NCI-H526 (cell line): Measurements from ENCODE around the gene OPN3.

ENCODE experiments used
- DNase-seq, 2 experiments: peaks; one replicate each; lab custom pipeline; 2025; lab: John Stamatoyannopoulos, UW

Gene OPN3

GRCh38 chr1:241589521-241589920, 50.6 kb downstream of the OPN3 start:
- DNase-seq: no peak

GRCh38 chr1:241586905-241587512, 53.2 kb downstream of the OPN3 start:
- no peak for DNase-seq

- DNase-seq: no peak
Observed at GRCh38 chr1:241582921-241583321, 57.2 kb downstream of the OPN3 start.

GRCh38 chr1:241579434-241579833, 60.7 kb downstream of the OPN3 start:
- DNase-seq: no peak

- DNase-seq: no peak
Observed at GRCh38 chr1:241574154-241574553, 66.0 kb downstream of the OPN3 start.

- DNase-seq: no peak
Observed at GRCh38 chr1:241569848-241570247, 70.3 kb downstream of the OPN3 start.

GRCh38 chr1:241560849-241561187, 79.4 kb downstream of the OPN3 start:
- DNase-seq: no peak

GRCh38 chr1:241560146-241560848, 79.9 kb downstream of the OPN3 start:
- no peak for DNase-seq

GRCh38 chr1:241557551-241558193, 82.5 kb downstream of the OPN3 start:
- DNase-seq: no peak

- no peak for DNase-seq
Observed at GRCh38 chr1:241557031-241557430, 83.1 kb downstream of the OPN3 start.

- DNase-seq: no peak
Observed at GRCh38 chr1:241555526-241555925, 84.6 kb downstream of the OPN3 start.

- no peak for DNase-seq
Observed at GRCh38 chr1:241553886-241554592, 86.1 kb downstream of the OPN3 start.

GRCh38 chr1:241551759-241552638, 88.2 kb downstream of the OPN3 start:
- no peak for DNase-seq

- no peak for DNase-seq
Observed at GRCh38 chr1:241550318-241550717, 89.9 kb downstream of the OPN3 start.

- no peak for DNase-seq
Observed at GRCh38 chr1:241548008-241548407, 92.2 kb downstream of the OPN3 start.
